Astrocyte of the spinal cord (primary cell): ENCODE measurements around the gene ZFP91.

ENCODE experiments used
- DNase-seq: peaks from one replicate; pipeline ENCODE4 v3.0.0; 2011; ENCODE audit warnings: low read depth, low spot score
- H3K4me3 ChIP-seq: 2 replicates; pipeline ENCODE4 v1.5.1; 2011; ENCODE audit warnings: low read depth, mild to moderate bottlenecking, low read length, moderate library complexity
- CTCF ChIP-seq: IDR thresholded peaks from 2 replicates; pipeline ENCODE4 v1.5.1; 2012; ENCODE audit warnings: low read depth, mild to moderate bottlenecking, low read length, inconsistent platforms
- in situ Hi-C: cut with HindIII; loops from 2 replicates; pipeline ENCODE4 v1.10.0; 2017; ENCODE audit warnings: low sequenced_read_pairs

ZFP91 gene

DNA sequence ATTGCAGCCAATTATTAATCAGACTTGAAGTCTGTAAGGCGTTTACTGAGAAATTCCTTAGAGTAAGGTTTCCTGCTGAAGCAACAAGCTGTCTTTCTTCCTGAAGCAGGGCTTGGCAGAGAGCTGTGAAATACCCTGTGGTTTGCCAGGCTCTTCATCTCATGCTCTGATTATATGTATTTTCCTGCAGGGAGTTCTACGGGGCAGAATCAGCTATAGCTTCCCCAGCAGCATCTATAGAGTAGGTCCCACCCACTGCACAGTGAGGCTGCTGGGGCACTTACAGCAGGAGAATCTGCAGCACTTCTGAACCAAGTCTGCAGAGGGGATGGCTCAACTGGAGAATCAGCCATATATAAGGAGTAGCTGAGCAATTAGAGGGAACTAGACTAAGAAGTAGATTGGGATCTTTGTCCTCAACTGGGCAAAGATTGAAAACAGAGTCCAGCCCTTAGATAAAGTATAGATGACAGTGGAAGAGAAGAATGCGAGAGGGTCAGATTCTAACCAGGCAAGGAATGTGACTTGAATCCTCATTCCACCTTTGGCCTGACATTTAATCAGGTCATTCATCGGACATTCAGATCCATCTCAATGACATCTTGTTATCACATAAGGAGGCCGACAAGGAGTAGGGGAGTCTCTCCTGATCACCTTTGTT, 81.2 kb downstream of the ZFP91 start:
- in situ Hi-C loops, result no loop called here
- no peak overlapping the region for H3K4me3 ChIP-seq
- DNase-seq, result no peak
- TF ChIP-seq CTCF, result no peak
